ENCODE measurements around the gene WDR87.
A peak's percentile ranks its signal among the peaks of the same experiment; 100 is the strongest.

The WDR87 gene

DNA sequence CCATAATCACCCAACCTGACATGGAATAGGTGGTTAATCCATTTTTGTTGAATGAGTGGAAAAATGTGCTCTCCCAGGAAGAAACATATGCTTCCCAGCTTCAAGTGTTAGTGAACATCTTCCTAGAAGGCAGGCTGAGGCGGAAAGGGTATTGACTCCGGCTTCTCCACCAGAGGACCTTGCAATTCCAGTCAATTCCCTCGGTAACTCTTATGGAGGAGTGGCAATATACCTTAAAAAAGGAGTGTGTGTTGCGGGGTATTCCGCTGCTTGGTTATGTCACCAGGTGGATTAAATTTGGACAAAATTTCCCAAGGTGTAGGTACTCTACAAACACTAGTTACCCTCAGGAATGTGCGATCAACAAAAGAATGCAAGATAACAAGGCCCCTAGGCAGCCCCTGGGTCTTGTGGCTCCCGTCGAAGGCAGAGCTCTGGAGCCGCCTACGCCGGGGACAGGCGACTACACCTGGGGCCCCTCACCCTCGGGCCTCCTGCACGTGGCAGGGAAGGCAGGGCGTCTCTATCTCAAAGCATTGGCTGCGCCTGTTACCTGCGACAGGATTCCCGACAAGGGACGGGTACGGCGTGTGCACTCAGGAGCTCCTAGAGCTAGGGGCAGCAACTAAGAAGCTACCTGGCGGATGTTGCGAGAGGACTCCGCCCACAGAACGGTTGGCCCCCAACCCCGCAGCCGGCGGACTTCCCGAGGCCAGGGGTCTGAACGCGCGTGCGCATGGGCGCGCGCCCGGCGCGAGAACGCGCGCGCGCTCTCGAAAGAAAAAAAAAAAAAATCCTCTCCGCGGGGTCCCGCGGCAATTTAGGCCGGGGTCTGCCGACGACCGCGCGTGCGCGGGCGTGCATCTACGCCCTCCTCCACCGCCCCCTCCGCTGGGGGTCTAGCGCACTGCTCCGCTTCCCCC lies at the start of gene WDR87:
Gene WDR87 (minus strand): TSS at position 649 of the 923 bp plus-strand sequence. CDS start 8,355 bp downstream, outside the sequence.
- H3K9me3 ChIP-seq (ENCODE audit: control insufficient read depth, insufficient read depth, low read length), result no peaks in the 10 kb centered on the region
- H3K9ac ChIP-seq (ENCODE audit: low read depth, low read length), result peak within 1 kb of the TSS; percentile 98
- no peaks in the 10 kb centered on the region for H3K36me3 ChIP-seq (ENCODE audit: insufficient read depth, low read length)
- H3K4me1 ChIP-seq (ENCODE audit: insufficient read depth, low read length), result peaks cover 9% of the 10 kb centered on the region; the same call in 1 of the 2 replicates

DNA sequence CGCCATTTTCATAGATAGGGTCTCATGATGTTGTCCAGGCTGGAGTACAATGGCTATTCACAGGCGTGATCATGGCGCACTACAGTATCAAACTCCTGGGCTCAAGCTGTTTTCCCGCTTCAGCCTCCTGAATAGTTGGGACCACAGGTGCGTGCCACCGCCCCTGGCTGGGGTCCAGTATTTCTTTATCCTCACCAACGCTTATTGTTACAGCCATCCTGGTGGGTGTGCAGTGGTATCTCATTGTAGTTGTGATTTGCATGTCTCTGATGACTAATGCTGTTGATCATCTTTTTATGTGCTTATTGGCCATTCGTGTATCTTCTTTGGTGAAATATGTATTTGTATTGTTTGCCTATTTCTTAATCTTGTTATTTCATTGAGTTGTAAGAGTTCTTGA lies 49.6 kb upstream of the WDR87 start:
- no peaks in the 10 kb centered on the region; the same call in 1 of the 2 replicates for H3K9me3 ChIP-seq (ENCODE audit: control insufficient read depth, insufficient read depth, low read length)
- H3K9ac ChIP-seq (ENCODE audit: low read depth, low read length), result no peak overlapping the region
- H3K4me1 ChIP-seq (ENCODE audit: insufficient read depth, low read length), result peaks cover 18% of the 10 kb centered on the region
- H3K36me3 ChIP-seq (ENCODE audit: insufficient read depth, low read length), result no peaks in the 10 kb centered on the region

DNA sequence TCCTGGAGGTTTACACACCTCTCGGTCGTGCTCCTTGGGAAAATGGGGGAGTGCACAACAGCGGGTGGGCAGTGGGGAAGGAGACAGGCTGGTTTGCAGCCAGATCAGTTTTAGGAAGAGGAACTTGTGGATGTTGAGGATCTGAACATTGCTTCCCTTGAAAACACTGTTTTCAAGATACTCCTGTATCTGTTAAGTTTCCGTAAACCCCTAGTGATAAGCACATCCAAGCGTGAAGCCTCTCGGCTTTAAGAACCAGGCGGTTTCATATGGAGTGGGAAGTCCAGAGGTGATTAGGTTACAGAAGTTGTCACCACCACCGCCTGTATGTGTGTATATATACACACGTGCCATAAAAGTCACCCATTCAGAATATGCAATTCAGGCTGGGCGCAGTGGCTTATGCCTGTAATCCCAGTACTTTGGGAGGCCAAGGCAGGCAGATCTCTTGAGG lies 48.1 kb upstream of the WDR87 start:
- Histone ChIP-seq H3K9me3 (ENCODE audit: control insufficient read depth, insufficient read depth, low read length) (no peaks in the 10 kb centered on the region; the same call in 1 of the 2 replicates), H3K9ac (ENCODE audit: low read depth, low read length) (no peak overlapping the region), H3K36me3 (ENCODE audit: insufficient read depth, low read length) (no peaks in the 10 kb centered on the region), H3K4me1 (ENCODE audit: insufficient read depth, low read length) (peaks cover 18% of the 10 kb centered on the region)

DNA sequence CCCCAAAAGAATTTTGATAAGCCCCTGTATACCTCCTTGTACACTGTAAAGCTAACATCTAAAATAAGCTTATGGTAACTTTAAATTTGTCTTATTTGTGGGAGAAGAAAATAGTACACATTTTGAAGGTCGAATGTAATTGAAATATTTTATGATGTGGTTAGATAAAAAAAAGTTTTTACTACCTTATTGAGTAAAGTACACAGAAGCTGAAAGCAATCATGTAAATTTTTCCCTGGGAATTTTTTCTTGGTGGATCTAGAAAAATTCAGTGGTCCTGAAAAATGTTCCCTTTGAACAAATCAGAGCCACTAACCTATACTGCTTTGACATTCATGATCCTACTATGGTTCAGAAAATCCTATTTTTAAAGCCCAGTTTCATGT lies 47.5 kb upstream of the WDR87 start:
- Histone ChIP-seq H3K9ac (ENCODE audit: low read depth, low read length) (no peak overlapping the region), H3K9me3 (ENCODE audit: control insufficient read depth, insufficient read depth, low read length) (no peaks in the 10 kb centered on the region; the same call in 1 of the 2 replicates), H3K4me1 (ENCODE audit: insufficient read depth, low read length) (peaks cover 18% of the 10 kb centered on the region), H3K36me3 (ENCODE audit: insufficient read depth, low read length) (no peaks in the 10 kb centered on the region)

DNA sequence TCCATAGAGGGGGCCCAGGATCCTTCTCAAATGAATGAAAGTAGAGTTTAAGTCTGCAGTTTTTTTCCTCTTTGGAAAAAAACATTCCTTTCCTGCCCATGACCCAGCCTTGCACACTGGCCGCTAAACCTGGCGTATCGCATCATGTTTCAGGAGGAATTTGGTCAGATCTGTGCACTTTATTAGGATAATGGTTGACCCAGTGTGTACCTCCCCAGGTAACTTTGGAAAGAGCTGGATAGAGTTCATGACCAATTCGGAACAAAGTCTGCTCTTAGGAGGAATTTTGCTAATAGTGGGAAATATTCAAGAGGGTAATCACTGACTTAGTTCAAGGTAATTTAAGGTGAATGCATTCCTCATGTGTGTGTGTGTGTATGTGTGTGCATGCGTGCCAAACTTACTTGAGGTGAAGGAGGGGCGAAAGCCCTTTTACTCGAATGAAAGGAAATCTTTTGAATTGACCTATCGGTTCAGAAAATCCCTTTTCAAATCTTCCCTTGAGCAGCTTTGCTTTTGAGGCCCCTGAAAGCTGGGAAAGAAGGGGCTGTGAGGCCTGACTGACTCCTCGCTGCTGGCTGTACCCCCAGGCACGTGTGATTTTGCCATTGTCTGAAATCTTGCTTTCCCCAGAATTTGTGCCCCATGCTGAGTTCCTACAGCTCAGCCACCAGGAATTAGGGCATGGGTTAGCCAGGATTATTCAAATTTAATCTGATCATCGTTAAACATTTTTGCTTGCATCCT lies 47.0 kb upstream of the WDR87 start:
- Histone ChIP-seq H3K4me1 (ENCODE audit: insufficient read depth, low read length) (peaks cover 18% of the 10 kb centered on the region), H3K9me3 (ENCODE audit: control insufficient read depth, insufficient read depth, low read length) (no peaks in the 10 kb centered on the region; the same call in 1 of the 2 replicates), H3K9ac (ENCODE audit: low read depth, low read length) (no peak overlapping the region; the same call in 1 of the 2 replicates), H3K36me3 (ENCODE audit: insufficient read depth, low read length) (no peaks in the 10 kb centered on the region)

DNA sequence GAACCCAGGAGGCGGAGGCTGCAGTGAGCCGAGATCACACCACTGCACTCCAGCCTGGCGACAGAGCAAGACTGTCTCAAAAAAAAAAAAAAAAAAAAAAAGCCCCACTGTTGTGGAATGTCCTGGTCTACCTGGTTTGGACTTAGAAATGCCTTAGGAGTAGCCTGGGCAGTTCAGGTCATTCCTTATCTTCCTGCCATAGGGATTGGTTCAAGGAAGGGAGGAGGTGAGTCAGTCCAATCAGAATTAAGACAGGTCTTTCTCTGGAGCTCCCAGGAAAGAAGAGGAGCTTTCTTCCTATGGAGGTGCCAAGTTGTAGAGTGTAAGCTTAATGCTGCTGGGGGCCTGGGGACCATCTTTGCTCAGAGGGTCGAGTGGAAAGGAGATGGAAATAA lies 45.4 kb upstream of the WDR87 start:
- Histone ChIP-seq H3K9me3 (ENCODE audit: control insufficient read depth, insufficient read depth, low read length) (no peaks in the 10 kb centered on the region), H3K9ac (ENCODE audit: low read depth, low read length) (no peak overlapping the region), H3K36me3 (ENCODE audit: insufficient read depth, low read length) (no peaks in the 10 kb centered on the region), H3K4me1 (ENCODE audit: insufficient read depth, low read length) (peaks cover 18% of the 10 kb centered on the region)

GRCh38 chr19:37950471-37951175 lies 44.2 kb upstream of the WDR87 start:
- H3K36me3 ChIP-seq (ENCODE audit: insufficient read depth, low read length), result no peaks in the 10 kb centered on the region
- H3K9ac ChIP-seq (ENCODE audit: low read depth, low read length), result no peak overlapping the region
- H3K9me3 ChIP-seq (ENCODE audit: control insufficient read depth, insufficient read depth, low read length), result no peaks in the 10 kb centered on the region
- H3K4me1 ChIP-seq (ENCODE audit: insufficient read depth, low read length), result peaks cover 18% of the 10 kb centered on the region

DNA sequence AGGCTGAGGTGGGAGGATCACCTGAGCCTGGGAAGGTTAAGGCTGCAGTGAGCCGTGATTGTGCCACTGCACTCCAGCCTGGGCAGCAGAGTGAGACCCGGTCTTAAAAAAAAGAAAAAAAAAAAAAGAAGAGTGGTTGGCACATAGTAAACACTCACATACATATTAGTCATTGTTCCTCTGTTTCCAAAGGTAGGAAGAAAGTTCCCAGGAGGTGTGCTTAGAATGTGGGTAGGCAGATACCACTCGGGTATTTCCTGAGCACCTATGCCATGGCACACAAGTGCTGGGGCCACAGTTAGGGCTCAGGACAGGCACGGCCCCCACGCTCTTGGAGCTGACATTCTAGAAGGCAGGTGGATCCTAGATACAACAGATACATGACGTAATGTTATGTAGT lies 42.0 kb upstream of the WDR87 start:
- Histone ChIP-seq H3K9me3 (ENCODE audit: control insufficient read depth, insufficient read depth, low read length) (no peaks in the 10 kb centered on the region), H3K36me3 (ENCODE audit: insufficient read depth, low read length) (no peaks in the 10 kb centered on the region), H3K4me1 (ENCODE audit: insufficient read depth, low read length) (peaks cover 7% of the 10 kb centered on the region), H3K9ac (ENCODE audit: low read depth, low read length) (no peak overlapping the region)

DNA sequence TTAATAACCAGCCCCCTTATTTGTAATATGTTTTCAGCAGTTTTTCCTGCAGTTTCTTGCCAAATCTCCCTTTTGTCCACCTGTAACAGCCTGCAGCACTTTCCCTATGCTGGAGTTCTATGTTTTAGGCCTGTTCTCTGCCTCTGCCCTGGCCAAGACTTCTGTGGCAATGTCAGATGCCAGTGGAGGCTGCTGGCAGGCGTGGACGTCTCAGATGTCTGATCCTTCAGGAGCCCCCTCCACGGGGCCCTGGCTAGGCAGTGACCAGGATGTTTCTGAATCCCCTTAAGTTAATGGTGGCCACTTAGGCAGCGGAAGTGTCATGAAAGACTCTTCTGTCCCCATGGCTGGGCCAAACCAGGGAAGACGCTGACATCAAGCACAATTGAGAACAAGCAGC lies 41.4 kb upstream of the WDR87 start:
- no peaks in the 10 kb centered on the region for H3K9me3 ChIP-seq (ENCODE audit: control insufficient read depth, insufficient read depth, low read length)
- peaks cover 2% of the 10 kb centered on the region for H3K4me1 ChIP-seq (ENCODE audit: insufficient read depth, low read length)
- H3K36me3 ChIP-seq (ENCODE audit: insufficient read depth, low read length), result no peaks in the 10 kb centered on the region
- no peak overlapping the region for H3K9ac ChIP-seq (ENCODE audit: low read depth, low read length)

DNA sequence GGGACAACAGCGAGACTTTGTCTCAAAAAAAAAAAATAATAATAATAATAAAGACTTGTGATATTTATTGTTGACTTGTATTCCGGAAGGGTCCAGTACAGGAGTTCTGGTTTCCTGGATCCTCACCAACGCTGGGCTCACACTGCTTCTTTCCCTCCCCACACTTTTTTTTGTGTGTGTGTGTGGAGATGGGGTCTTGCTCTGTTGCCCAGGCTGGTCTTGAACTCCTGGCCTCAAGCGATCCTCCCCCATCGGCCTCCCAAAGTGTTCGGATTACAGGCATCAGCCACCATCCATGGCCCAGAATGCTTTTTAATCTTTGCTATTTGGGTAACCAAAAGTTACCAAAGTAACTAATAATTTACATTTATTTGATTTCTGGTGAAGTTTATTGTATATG lies 39.7 kb upstream of the WDR87 start:
- no peaks in the 10 kb centered on the region; the same call in 1 of the 2 replicates for H3K36me3 ChIP-seq (ENCODE audit: insufficient read depth, low read length)
- H3K4me1 ChIP-seq (ENCODE audit: insufficient read depth, low read length), result no peaks in the 10 kb centered on the region; the same call in 1 of the 2 replicates

DNA sequence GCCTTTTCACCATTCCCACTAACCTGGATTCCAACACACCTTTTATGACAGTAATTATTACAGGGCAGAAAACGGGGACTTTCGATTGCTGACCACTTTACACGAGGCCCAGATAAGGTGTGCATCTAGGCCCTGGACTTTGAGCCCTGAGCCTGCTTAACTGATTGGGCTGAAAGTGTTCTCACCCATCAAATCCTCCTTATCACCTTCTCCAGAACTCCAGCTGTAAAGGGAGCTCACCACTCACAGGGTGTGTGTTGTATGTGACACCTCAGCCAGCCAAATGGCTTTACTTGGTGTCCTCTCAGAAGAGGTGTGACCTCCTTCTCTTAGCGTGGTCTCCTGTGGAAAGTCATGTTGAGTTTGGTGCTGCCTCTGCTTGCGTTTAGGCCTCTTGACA lies 37.1 kb upstream of the WDR87 start:
- H3K4me1 ChIP-seq (ENCODE audit: insufficient read depth, low read length), result no peaks in the 10 kb centered on the region
- H3K9me3 ChIP-seq (ENCODE audit: control insufficient read depth, insufficient read depth, low read length), result no peaks in the 10 kb centered on the region
- H3K9ac ChIP-seq (ENCODE audit: low read depth, low read length), result no peak overlapping the region
- H3K36me3 ChIP-seq (ENCODE audit: insufficient read depth, low read length), result peaks cover 3% of the 10 kb centered on the region; the same call in 1 of the 2 replicates

More for the DNA sequence above, 39.7 kb upstream of the WDR87 start:
- H3K9me3 ChIP-seq (ENCODE audit: control insufficient read depth, insufficient read depth, low read length), result no peaks in the 10 kb centered on the region
- H3K9ac ChIP-seq (ENCODE audit: low read depth, low read length), result no peak overlapping the region

DNA sequence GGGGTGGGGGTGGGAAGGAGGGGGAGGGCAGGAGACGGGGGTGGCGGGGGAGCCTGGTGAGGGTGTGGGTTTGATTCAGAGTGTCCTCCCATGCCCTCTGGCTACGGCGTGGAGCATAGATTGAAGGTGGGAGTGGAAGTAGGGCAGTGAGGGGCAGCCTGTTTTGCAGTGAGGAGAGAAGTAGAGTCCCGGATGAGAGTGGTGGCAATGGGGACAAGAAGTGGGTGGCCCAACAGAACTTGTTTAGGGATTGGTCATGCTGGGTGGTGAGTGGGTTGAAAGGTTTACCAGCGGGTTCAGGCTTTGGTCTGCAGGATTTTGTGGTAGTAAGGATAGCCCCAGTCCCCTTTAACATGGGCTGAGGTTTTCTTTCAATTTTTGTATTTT lies 36.1 kb upstream of the WDR87 start:
- Histone ChIP-seq H3K36me3 (ENCODE audit: insufficient read depth, low read length) (peaks cover 5% of the 10 kb centered on the region; the same call in 1 of the 2 replicates), H3K9me3 (ENCODE audit: control insufficient read depth, insufficient read depth, low read length) (no peaks in the 10 kb centered on the region), H3K9ac (ENCODE audit: low read depth, low read length) (no peak overlapping the region), H3K4me1 (ENCODE audit: insufficient read depth, low read length) (no peaks in the 10 kb centered on the region)

- Histone ChIP-seq H3K36me3 (ENCODE audit: insufficient read depth, low read length) (peaks cover 5% of the 10 kb centered on the region; the same call in 1 of the 2 replicates), H3K9me3 (ENCODE audit: control insufficient read depth, insufficient read depth, low read length) (no peaks in the 10 kb centered on the region), H3K9ac (ENCODE audit: low read depth, low read length) (no peak overlapping the region), H3K4me1 (ENCODE audit: insufficient read depth, low read length) (no peaks in the 10 kb centered on the region)
Measured at GRCh38 chr19:37941782-37942515, 35.6 kb upstream of the WDR87 start.

Data from ES-I3 (cell line).